ENCODE results near the gene ZNF410.
"Not testable (repeated sequence)": the region's sequence is repeated elsewhere in the genome, so short reads cannot be mapped to it uniquely, and the experiment has no call there.

Gene ZNF410, protein sequence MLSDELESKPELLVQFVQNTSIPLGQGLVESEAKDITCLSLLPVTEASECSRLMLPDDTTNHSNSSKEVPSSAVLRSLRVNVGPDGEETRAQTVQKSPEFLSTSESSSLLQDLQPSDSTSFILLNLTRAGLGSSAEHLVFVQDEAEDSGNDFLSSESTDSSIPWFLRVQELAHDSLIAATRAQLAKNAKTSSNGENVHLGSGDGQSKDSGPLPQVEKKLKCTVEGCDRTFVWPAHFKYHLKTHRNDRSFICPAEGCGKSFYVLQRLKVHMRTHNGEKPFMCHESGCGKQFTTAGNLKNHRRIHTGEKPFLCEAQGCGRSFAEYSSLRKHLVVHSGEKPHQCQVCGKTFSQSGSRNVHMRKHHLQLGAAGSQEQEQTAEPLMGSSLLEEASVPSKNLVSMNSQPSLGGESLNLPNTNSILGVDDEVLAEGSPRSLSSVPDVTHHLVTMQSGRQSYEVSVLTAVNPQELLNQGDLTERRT

DNA sequence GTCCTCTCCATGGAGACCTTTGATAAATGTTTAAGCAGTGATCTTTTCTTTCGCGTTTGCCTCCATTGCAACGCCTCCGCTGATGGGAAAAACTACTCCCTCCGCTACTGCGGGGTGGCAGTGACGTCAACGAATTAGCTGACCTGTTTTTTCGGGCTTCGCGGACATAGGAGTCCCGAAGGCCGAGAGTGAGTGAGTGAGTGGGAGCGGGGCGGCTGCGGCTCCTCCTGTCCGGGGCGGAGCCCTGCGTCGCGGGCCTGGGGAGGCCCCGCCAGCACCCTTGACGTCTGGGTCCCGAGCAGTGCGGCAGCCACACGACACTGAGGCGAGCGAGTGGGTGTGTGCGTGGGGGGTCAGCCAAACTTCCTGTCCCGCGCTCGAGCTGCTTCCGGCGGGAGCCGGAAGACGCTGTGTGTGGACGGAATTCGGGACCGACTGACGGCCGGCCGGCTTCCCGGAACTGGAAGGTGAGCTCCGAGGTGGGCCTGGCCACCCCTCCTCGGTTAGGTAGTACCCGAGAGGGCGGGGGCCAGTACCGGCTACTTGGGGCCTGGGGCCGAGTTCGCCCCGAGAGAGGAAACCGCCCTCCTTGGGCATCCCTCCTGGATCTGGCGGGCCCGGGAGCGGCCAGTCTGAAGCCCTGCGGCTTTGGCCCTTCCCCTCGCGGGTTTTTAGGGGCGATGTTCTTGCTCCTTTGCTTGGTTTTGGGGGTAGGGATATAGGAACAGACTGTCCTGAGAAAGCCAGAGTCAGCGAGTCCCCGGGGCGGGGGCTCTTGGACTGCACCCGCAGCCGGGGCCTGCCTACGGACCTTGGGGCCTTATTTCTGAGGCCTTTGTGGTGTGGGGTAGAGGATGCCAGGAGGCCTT lies at the start of gene ZNF410:
Gene ZNF410 (plus strand): TSS at position 411 of the 869 bp plus-strand sequence. CDS start 5,317 bp downstream, outside the sequence.
- DNase-seq (ENCODE audit: low read depth), result peak; percentile 98

DNA sequence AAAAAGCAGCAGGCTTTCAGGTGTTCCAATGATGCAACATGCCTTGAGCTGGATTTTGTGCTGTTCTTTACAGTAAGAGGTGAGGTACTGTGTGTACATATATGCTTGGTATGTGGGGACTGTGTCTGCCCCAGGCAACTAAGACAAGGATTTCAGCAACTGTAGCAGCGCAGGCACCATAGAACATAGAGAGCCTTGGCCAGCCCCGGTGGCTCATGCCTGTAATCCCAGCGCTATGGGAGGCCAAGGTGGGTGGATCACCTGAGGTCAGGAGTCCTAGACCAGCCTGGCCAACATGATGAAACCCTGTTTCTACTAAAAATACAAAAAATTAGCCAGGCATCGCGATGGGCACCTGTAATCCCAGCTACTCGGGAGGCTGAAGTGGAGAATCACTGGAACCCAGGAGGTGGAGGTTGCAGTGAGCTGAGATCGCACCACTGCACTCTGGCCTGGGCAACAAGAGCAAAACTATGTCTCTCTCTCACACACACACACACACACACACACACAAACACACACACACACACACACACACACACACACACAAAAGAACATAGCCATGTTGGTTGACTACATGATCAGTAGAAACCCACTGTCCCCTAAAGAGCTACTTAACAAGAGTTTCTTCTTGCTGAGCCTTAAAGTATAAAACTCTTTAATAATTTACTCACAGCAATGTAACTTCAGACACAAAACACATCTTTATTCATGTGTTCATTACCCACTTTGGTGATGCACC lies 48.2 kb upstream of the ZNF410 start:
- DNase-seq (ENCODE audit: low read depth), result not testable (repeated sequence)

DNA sequence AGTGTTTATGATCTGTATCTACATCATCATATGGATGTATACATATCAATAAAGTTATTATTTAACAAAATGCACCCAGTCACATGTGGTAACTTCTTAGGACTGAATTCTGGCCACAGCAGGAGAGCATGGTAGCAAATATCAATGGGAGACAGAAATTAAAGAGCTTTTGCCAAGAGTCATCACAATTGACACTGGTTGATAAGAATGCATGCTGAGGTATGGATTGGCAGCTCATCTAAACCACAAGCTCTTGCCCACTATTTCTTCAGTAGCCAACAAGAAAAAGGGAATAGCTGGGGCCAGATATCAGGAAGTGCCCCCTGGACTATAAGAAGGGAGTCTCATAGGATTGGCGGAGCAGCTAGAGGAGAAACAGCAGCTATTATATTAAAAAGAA lies 44.5 kb upstream of the ZNF410 start:
- DNase-seq (ENCODE audit: low read depth), result no peak

DNA sequence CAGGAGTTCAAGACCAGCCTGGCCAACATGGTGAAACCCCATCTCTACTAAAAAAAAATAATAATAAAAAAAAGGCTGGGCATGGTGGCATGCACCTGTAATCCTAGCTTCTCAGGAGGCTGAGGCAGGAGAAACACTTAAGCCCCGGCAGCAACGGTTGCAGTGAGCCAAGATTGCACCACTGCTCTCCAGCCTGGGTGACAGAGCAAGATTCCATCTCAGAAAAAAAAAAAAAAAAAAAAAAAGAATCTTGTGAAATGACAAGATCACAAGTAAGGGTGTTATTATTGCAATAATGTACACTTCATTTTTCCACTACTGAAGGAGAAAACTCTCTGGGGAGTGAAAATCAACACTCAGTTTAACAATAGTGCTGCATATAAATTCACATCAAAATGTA lies 43.8 kb upstream of the ZNF410 start:
- DNase-seq (ENCODE audit: low read depth), result no peak

DNA sequence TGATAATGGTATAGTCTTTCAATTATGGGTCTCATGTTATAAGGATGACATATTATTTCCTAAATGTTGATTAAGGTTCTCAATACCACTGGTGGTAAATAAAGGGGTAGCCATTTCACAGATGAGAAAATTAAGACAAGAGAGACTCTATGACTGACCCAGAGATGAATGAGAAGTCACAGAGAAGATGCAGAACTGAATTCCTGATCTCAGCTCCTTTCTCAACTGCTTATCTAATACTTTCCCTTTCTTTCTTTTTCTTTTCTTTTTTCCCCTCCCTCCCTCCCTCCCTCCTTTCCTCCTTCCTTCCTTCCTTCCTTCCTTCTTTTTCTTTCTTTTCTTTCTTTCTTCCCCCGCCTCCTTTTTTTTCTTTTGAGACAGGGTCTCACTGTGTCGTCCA lies 43.4 kb upstream of the ZNF410 start:
- no peak for DNase-seq (ENCODE audit: low read depth)

DNA sequence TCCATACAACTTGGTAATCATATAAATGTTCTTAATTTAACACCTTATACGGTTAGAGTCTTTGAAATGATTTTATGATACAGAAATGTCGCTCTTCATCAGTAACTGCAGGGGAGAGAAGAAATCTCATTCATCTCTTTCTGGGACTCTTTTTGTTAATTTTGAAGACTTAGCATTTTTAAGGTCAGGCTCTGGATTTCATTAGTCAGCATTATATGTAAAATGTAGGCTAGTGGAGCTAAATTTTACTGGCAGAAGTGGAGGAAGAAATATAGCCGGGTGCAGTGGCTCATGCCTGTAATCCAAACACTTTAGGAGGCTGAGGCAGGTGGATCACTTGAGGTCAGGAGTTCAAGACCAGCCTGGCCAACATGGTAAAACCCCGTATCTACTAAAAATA lies 39.7 kb upstream of the ZNF410 start:
- DNase-seq (ENCODE audit: low read depth), result no peak

DNA sequence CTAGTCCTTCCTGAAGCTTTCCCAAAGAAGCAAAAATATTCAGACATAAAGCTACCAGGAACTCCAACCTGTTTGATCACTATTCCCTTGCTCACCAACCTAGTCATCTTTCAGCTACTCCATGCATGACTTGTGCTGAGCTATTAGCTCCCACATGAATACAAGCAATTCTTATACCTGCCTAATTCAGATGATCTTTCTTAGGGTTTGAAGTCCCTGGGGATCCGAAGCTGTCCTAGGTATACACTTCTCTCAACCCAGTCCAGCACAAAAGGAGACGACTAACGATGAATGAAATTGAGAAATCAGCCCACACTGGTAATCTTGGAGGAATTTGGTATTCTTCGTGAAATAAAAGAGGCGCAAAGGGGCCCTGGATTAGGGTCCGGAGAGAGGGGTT lies 35.7 kb upstream of the ZNF410 start:
- no peak for DNase-seq (ENCODE audit: low read depth)

DNA sequence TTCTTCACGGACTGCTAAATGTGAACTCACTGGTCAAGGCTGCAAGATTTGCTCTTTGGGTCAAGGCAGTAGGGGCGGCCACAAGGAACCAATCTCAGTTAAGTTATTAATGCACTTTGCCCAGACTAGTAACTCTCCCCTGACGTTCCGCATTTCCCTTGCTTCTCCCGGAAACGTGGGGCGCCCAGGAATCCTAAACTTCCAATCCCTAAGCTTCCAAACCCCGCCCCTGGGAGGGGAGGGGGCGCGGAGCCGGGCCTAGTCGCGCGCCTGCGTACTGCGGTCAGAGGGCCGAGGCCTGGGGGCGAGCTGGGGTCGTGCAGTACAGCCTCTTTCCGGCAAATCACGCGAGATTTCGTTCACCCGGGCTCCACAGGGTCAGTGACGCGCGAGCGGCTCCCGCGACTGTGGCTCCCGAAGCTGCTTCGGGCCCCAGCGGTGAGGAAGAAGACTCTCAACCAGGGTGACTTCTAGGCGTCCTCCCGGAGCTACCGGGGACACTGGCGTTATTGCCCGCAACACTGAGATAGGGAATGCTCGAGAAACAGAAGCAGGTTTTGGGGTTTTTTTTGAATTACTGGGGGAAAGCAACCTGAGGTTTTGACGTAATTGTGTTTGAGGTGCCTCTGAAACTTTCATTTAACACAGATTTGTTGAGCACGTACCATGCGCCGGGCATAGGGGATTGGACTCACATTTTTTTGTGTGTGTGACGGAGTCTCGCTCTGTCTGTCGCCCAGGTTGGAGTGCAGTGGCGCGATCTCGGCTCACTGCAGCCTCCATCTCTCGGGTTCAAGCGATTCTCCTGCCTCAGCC lies 34.9 kb upstream of the ZNF410 start, which contains the start of gene PTGR2:
Gene PTGR2 (plus strand): TSS at position 265 of the 816 bp plus-strand sequence. CDS start 7,032 bp downstream, outside the sequence.
- DNase-seq (ENCODE audit: low read depth), result peak; percentile 97

DNA sequence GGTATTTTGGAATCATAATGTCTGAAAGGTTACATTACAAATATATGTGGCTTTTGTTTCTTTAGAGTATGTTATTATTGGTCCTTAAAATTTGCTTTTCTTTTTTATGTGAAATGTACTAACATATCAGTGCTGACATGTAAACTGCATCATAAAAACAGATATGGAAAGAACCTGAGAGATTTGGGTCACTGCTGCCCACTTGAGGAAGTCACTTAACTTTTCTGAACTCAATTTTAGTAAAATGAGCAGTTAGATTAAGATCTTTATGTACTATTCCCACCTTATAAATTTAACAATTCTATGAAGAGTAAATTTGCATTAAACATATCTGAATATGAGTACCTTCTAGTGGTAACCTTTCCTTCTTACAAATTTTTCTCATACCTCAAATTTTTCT lies 27.5 kb upstream of the ZNF410 start:
- DNase-seq (ENCODE audit: low read depth), result no peak

DNA sequence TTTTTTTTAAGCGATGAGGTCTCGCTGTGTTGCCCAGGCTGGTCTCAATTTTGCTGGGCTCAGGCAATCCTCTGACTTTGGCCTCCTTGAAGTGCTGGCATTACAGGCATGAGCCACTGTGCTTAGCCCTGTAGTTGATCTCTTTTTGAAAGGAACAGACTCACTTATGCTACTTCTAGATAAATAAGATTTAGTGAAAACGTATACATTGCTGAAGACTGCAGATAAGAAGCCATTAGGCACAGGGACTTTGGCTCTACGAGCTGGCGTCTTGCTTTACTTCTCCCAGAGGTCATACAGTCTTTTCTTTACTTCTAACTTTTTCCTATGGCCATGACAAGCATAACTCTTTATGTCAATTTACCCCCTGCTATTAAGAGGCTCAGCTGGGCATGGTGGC lies 25.6 kb upstream of the ZNF410 start:
- DNase-seq (ENCODE audit: low read depth), result no peak

DNA sequence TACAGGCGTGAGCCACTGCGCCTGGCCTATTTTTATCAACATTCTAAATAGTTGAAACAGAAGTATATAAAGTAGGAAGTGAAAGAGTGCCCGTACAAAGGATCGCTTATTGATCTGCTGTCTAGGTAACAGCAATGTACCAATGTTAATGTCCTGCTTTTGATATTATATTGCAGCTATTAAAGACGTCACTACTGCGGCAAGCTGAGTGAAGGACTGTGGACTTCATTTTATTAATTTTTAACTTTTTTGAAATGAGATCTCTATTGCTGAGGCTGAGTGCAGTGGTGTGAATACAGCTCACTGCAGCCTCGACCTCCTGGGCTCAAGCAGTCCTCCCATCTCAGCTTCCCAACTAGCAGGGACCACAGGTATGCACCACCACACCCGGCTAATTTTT lies 24.2 kb upstream of the ZNF410 start:
- no peak for DNase-seq (ENCODE audit: low read depth)

DNA sequence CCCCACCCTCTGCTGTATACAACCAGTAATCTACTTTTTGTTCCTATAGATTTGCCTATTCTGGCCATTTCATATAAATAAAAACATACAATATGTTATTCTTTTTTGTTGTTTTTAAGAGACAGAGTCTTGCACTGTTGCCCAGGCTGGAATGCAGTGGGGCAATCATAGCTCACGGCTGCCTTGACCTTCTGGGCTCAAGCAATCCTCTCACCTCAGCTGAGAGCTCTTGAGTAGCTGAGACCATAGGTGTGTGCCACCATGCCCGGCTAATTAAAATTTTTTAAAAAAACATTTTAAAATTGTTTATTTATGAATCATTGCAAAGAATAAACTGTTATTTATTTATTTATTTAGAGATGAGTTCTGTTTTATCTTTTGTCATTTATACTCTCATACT lies 23.4 kb upstream of the ZNF410 start:
- no peak for DNase-seq (ENCODE audit: low read depth)

DNA sequence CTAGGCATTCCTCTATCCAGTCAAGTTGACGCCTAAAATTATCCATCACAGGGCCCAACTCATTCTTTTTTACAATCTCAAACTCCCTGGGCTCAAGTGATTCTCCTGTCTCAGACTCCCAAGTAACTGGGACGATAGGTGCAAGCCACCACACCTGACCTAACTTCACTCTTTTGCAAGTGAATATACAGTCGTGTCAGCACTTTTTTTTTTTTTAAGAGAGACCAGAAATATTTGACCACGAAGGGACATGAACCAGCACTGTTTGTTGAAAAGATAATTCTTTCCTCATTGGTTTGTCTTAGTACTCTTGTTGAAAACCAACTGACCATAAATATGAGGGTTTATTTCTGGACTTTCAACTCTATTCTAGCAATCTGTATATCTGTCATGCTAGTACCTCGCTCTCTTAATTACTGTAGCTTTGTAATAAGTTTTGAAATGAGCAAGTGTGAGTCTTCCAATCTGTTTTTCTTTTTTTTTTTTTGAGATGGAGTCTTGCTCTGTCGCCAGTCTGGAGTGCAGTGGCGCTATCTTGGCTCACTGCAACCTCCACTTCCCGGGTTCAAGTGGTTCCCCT lies 21.0 kb upstream of the ZNF410 start:
- DNase-seq (ENCODE audit: low read depth), result no peak

DNA sequence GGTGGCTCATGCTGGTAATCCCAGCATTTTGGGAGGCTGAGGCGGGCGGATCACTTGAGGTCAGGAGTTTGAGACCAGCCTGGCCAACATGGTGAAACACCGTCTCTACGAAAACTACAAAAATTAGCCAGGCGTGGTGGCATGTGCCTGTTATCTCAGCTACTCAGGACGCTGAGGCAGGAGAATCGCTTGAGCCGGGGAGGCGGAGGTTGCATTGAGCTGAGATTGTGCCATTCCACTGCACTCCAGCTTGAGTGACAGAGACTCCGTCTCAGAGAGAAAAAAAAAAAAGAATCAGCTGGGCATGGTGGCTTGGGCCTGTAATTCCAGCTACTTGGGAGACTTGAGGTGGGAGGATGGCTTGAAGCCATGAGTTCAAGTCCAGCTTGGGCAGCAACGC lies 16.9 kb upstream of the ZNF410 start:
- DNase-seq (ENCODE audit: low read depth), result not testable (repeated sequence)

DNA sequence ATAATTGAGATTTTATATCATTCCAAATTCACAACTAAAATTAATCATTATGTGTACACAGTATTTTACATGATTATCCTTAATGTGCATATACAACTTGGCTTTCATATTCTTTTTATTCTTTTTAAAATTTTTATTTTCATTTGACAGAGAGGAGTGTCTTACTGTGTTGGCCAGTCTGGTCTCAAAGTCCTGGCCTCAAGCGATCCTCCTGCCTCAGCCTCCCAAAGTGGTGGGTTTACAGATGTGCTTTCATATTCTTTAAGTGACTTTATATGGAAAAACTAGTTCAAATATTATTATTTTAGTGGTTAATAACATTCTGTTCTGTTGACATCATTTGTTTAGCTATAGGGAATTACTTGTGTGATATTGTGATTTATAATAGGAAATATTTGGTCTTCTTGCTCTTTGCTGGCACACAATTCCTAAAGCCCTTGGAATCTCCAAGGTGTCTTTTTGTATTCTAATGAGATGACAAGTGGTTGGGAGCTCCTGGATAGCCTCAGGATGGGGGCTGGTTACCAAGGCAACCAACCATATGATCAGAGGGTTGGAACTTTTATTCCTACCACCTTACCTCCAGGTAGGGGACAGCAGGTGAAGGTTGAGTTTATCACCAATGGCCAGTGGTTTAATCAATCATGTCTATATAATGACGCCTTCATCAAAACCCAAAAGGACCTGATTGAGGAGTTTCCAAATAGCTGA lies 16.0 kb upstream of the ZNF410 start:
- DNase-seq (ENCODE audit: low read depth), result no peak

DNA sequence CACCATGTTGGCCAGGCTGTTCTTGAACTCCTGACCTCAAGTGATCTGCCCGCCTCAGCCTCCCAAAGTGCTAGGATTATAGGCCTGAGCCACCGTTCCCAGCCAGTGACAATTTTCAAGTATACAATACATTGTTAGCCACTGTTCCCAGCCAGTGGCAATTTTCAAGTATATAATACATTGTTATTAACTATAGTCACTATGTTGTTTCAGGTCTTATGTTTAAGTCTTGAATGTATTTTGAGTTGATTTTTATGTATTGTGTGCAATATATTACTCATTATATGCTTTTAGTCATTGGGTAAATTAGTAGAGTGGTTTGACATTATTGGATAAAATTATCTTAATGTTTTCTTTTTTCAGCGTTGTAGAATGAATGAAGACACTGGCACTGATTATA lies 13.0 kb upstream of the ZNF410 start:
- no peak for DNase-seq (ENCODE audit: low read depth)

DNA sequence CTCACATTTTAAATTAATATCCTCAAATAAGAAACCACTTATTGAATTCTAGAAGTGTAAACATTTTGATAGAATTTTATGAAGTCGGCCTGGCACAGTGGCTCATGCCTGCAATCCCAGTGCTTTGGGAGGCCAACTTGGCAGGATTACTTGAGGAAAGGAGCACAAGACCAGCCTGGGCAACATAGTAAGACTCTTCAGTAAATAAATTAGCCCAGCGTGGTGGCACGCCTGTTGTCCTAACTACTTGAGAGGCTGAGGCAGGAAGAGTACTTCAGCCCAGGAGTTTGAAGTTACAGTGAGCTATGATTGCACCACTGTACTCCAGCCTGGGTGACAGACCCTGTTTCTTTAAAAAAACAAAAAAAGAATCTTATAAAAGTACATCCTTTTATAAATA lies 8.9 kb upstream of the ZNF410 start:
- no peak for DNase-seq (ENCODE audit: low read depth)

DNA sequence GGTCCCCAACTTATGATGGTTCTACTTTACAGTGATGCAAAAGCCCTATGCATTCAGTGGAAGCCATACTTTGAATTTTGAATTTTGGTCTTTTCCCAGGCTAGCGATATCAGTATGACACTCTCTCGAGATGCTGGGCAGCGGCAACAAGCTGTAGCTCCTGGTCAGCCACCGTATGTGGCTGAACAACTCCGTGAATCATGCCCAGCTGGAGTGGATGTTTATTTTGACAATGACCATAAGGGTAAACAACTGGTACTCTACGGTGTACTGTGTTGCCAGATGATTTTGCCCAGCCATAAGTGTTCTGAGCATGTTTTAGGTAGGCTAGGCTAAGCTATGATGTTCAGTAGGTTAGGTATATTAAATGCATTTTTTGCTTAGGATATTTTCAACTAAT lies 8.2 kb upstream of the ZNF410 start:
- peak; percentile 59 for DNase-seq (ENCODE audit: low read depth)

DNA sequence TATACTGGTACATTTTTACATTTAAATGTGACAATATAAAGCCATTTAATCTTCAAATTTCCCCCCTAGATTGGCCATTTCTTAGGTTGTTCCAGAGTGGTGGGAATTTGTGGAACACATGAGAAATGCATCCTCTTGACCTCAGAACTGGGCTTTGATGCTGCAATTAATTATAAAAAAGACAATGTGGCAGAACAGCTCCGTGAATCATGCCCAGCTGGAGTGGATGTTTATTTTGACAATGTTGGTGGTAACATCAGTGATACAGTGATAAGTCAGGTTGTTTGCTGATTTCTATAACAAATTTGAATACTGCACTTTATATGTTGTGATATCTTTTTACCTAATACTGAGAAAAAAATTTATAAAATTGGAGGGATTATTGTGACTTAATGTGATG lies 7.6 kb upstream of the ZNF410 start:
- peak; percentile 71 for DNase-seq (ENCODE audit: low read depth)

DNA sequence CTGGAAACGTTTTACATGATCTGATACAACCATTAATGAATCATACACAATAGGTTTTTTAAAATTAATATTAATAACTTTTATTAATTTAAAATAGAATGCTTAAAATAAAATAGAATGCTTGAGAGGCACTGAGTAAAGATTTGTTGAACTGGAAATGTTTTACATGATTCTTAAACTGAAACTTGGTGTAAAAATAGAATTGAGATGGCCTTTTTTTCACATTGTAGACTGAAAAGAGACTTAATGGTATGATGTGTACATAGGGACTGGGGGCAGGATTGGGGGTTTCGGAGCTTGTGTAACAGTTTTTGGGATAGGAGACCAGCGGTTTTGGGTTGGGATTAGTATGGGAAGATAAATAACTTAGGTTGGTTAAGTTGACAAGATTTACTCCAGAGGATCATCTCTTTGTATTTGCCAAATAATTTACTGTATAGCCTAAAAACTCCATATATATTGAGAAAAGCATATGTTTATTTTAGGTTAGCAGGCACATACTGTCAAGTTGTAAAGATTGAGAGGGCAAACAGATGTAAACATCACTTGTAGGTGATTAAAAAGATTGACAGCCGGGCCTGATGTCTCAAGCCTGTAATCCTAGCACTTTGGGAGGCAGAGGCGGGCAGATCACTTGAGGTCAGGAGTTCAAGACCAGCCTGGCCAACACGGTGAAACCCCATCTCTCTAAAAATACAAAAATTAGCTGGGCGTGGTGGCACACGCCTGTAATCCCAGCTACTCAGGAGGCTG lies 2.0 kb upstream of the ZNF410 start:
- no peak for DNase-seq (ENCODE audit: low read depth)
